ENCODE results near the gene ZNF526. TPM values are rescaled to one million over a fixed set of nuclear protein-coding genes. Genes with fewer than 3 reads are reported as not detected.

Gene ZNF526
- polyA plus RNA-seq, 1 experiment: 5.9 TPM

DNA sequence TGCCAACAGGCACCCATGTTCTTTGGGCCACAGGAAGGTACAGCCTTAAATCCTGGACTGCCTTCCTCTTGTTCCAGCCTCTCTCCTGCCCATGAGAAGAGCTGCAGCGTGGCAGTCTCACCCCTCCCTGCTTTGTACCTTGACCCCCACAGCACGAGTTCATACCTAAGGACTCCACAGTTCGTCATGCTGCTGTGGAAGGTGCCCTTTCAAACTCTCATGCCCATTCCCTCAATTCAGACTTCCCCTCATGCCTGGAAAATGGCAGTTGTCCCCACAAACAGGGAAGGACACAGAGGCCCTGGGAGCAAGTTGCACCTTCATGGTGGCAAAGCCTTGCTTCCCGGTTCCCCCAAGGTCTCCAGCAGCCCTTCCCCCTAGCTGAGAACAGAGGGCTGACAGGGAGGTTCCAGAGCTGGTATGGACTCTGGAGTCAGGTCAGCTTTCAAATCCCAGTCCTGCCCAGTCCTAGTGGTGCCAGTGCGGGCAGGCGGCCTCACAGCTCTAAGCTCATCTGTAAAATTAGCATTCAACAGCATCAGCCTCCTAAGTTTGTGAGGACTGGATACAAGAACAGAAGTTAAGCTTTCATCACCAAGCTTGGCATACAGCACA, 13.7 kb downstream of the ZNF526 start:
- ChIA-PET CTCF (interaction anchor here (1.0 to 3.8 kb wide), 3 partner anchors 11 to 125 kb away, joined by 3 to 17 read pairs (median 12); no protein-coding TSS in a partner anchor), POLR2A (no interaction called here)
- H3K27me3 ChIP-seq (ENCODE audit: control insufficient read depth, insufficient read depth, low read length): no peaks in the 10 kb centered on the region
- H3K36me3 ChIP-seq (ENCODE audit: control insufficient read depth, insufficient read depth, low read length): peaks cover 45% of the 10 kb centered on the region
- no peak for DNase-seq (ENCODE audit: low read depth)
- TF ChIP-seq, protein P1, sequence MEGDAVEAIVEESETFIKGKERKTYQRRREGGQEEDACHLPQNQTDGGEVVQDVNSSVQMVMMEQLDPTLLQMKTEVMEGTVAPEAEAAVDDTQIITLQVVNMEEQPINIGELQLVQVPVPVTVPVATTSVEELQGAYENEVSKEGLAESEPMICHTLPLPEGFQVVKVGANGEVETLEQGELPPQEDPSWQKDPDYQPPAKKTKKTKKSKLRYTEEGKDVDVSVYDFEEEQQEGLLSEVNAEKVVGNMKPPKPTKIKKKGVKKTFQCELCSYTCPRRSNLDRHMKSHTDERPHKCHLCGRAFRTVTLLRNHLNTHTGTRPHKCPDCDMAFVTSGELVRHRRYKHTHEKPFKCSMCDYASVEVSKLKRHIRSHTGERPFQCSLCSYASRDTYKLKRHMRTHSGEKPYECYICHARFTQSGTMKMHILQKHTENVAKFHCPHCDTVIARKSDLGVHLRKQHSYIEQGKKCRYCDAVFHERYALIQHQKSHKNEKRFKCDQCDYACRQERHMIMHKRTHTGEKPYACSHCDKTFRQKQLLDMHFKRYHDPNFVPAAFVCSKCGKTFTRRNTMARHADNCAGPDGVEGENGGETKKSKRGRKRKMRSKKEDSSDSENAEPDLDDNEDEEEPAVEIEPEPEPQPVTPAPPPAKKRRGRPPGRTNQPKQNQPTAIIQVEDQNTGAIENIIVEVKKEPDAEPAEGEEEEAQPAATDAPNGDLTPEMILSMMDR (IDR thresholded peaks at IDR 0.05; ENCODE audit: insufficient read depth, low read depth, low read length): no peak
- no peak overlapping the region for H3K4me3 ChIP-seq (ENCODE audit: low read depth, low read length)

- H3K36me3 ChIP-seq (ENCODE audit: control insufficient read depth, insufficient read depth, low read length): peaks cover 46% of the 10 kb centered on the region
- TF ChIP-seq, protein P1 (IDR thresholded peaks at IDR 0.05; ENCODE audit: insufficient read depth, low read depth, low read length): no peak
- H3K4me3 ChIP-seq (ENCODE audit: low read depth, low read length): no peak overlapping the region
- ChIA-PET POLR2A (no interaction called here), CTCF (interaction anchor here (1.0 to 3.8 kb wide), 3 partner anchors 10 to 126 kb away, joined by 3 to 17 read pairs (median 12); no protein-coding TSS in a partner anchor)
- no peaks in the 10 kb centered on the region for H3K27me3 ChIP-seq (ENCODE audit: control insufficient read depth, insufficient read depth, low read length)
- no peak for DNase-seq (ENCODE audit: low read depth)
Measured at GRCh38 chr19:42234364-42234763, 14.3 kb downstream of the ZNF526 start.

- H3K36me3 ChIP-seq (ENCODE audit: control insufficient read depth, insufficient read depth, low read length): peaks cover 49% of the 10 kb centered on the region
- CTCF ChIA-PET: interaction anchor here (0.9 to 3.8 kb wide), 4 partner anchors 9 to 126 kb away, joined by 3 to 17 read pairs (median 8); no protein-coding TSS in a partner anchor
- no peaks in the 10 kb centered on the region for H3K27me3 ChIP-seq (ENCODE audit: control insufficient read depth, insufficient read depth, low read length)
- no peak overlapping the region for H3K4me3 ChIP-seq (ENCODE audit: low read depth, low read length)
- no peak for DNase-seq (ENCODE audit: low read depth)
- POLR2A ChIA-PET: no interaction called here
- TF ChIP-seq, protein P1 (IDR thresholded peaks at IDR 0.05; ENCODE audit: insufficient read depth, low read depth, low read length): no peak
Measured at GRCh38 chr19:42235181-42235580, 15.1 kb downstream of the ZNF526 start.

DNA sequence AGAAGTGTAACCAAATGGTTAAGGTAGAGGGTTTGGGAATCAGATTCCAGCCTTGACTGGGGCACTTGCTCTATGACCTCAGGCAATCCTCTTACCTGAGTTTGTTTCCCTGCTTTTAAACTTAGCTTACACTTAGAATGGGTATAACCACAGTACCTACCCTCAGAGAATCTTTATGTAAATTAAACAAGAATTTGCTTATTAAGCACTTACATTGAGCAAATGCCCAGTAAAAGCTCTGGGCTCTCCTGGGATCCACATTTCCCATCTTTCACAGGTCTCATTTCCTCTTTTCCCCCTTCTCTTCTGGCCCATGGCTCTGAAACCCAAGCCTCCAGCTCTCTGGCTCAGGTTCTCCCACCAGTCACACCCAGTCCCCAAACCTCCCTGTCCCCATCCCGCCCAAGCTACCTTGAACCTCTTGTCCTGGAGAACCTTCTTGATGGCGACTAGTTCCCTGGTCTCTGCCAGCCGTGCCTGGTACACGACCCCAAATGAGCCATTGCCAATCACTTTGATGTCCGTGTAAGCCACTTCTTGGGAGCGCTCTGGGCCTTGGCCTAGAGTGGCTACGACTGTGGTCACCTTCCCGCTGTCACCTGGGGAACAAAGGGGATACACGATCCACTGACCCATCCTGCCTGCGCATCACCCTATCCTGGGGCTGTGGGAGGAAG, 19.6 kb downstream of the ZNF526 start:
- H3K36me3 ChIP-seq (ENCODE audit: control insufficient read depth, insufficient read depth, low read length): peaks cover 23% of the 10 kb centered on the region
- TF ChIP-seq, protein P1 (IDR thresholded peaks at IDR 0.05; ENCODE audit: insufficient read depth, low read depth, low read length): no peak
- H3K27me3 ChIP-seq (ENCODE audit: control insufficient read depth, insufficient read depth, low read length): no peaks in the 10 kb centered on the region
- no peak for DNase-seq (ENCODE audit: low read depth)
- POLR2A ChIA-PET: interaction anchor here (0.7 kb wide), 1 partner anchor 18 kb away, joined by 8 read pairs; no protein-coding TSS in a partner anchor
- CTCF ChIA-PET: interaction anchor here (0.6 to 4.1 kb wide), 7 partner anchors 9 to 131 kb away, joined by 3 to 15 read pairs (median 4); no protein-coding TSS in a partner anchor
- no peak overlapping the region for H3K4me3 ChIP-seq (ENCODE audit: low read depth, low read length)

DNA sequence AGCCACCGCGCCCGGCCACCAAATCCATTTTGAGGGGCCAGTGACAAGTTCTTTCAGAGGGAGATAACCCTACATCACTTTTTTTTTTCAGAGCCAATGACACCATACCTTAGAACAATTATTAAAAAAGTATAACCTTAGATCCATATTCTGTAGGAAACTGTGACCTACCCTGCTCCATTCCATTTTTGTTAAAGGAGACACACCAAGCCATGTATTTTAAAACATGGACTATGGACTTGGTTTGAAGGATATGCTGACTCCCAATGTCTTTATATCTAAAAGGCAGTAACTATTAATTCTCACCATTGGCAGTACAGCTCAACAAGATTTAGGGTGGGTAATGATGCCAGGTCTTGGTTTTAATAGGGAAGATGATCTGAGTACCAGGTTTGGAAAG, 21.2 kb downstream of the ZNF526 start:
- peak overlapping the region; percentile 73 for H3K4me3 ChIP-seq (ENCODE audit: low read depth, low read length)
- no peak for DNase-seq (ENCODE audit: low read depth)
- ChIA-PET CTCF (interaction anchor here (1.1 to 4.1 kb wide), 3 partner anchors 11 to 133 kb away, joined by 4 to 15 read pairs (median 13); no protein-coding TSS in a partner anchor), POLR2A (no interaction called here)
- peaks cover 12% of the 10 kb centered on the region for H3K36me3 ChIP-seq (ENCODE audit: control insufficient read depth, insufficient read depth, low read length)
- H3K27me3 ChIP-seq (ENCODE audit: control insufficient read depth, insufficient read depth, low read length): no peaks in the 10 kb centered on the region
- TF ChIP-seq, protein P1 (IDR thresholded peaks at IDR 0.05; ENCODE audit: insufficient read depth, low read depth, low read length): no peak
